DOHH2 (cell line): Measurements from ENCODE around the gene TM9SF2.

Source experiments
- H3F3A ChIP-seq: fragments of 200-600 bp; sonication (generic), shearing (Covaris generic); 2 replicates; pipeline ENCODE4 v1.6.0; 2016; ENCODE audit warnings: antibody characterized with exemption, mild to moderate bottlenecking; ENCODE audit not compliant: control insufficient read depth, insufficient read depth
- H3K27ac ChIP-seq: fragments of 200-600 bp; sonication (generic); 2 replicates; pipeline ENCODE4 v1.5.1; 2014; ENCODE audit warnings: low read depth, mild to moderate bottlenecking, low read length, moderate library complexity
- H3K27me3 ChIP-seq: fragments of 200-600 bp; sonication (generic); 2 replicates; pipeline ENCODE4 v1.6.1; 2014; ENCODE audit warnings: mild to moderate bottlenecking, low read length, mixed read lengths; ENCODE audit not compliant: control insufficient read depth
- H3K36me3 ChIP-seq: fragments of 200-600 bp; sonication (generic); 2 replicates; pipeline ENCODE4 v1.6.1; 2014; ENCODE audit warnings: mild to moderate bottlenecking, low read length, moderate library complexity, mixed read lengths; ENCODE audit not compliant: control insufficient read depth
- H3K4me1 ChIP-seq: fragments of 200-600 bp; sonication (generic); 2 replicates; pipeline ENCODE4 v1.6.1; 2014; ENCODE audit warnings: mild to moderate bottlenecking, low read length, mixed read lengths; ENCODE audit not compliant: control insufficient read depth
- H3K4me2 ChIP-seq: fragments of 200-600 bp; sonication (generic); 2 replicates; pipeline ENCODE4 v1.6.0; 2014; ENCODE audit warnings: mild to moderate bottlenecking, low read length, moderate library complexity
- H3K4me3 ChIP-seq: fragments of 200-600 bp; sonication (generic); 2 replicates; pipeline ENCODE4 v1.5.1; 2014; ENCODE audit warnings: mild to moderate bottlenecking, low read length, mixed read lengths
- H3K79me2 ChIP-seq: fragments of 200-600 bp; sonication (generic); 2 replicates; pipeline ENCODE4 v1.6.1; 2014; ENCODE audit warnings: mild to moderate bottlenecking, low read length, mixed read lengths; ENCODE audit not compliant: control insufficient read depth
- H3K9me2 ChIP-seq: fragments of 200-600 bp; sonication (generic); replicated peaks from 2 replicates; pipeline ENCODE4 v1.6.1; 2014; ENCODE audit warnings: mild to moderate bottlenecking, low read length, mixed read lengths; ENCODE audit not compliant: control insufficient read depth
- H3K9me3 ChIP-seq: fragments of 200-600 bp; sonication (generic); 2 replicates; pipeline ENCODE4 v1.6.1; 2014; ENCODE audit warnings: antibody characterized with exemption, low read length, mixed read lengths; ENCODE audit not compliant: control insufficient read depth, insufficient read depth
- H4K20me1 ChIP-seq: fragments of 200-600 bp; sonication (generic); 2 replicates; pipeline ENCODE4 v1.6.0; 2014; ENCODE audit warnings: low read depth, mild to moderate bottlenecking, antibody characterized with exemption, low read length, moderate library complexity; ENCODE audit not compliant: control insufficient read depth, insufficient read depth
- CTCF ChIP-seq: fragments of 200-600 bp; sonication (generic); IDR thresholded peaks from one replicate; pipeline ENCODE4 v1.5.1; 2014; ENCODE audit warnings: antibody characterized with exemption, mild to moderate bottlenecking, low read depth, low read length; ENCODE audit not compliant: poor library complexity, severe bottlenecking
- EZH2phosphoT487 ChIP-seq: fragments of 200-600 bp; sonication (generic); IDR thresholded peaks from 2 replicates; pipeline ENCODE4 v1.6.1; 2017; ENCODE audit warnings: borderline replicate concordance, mild to moderate bottlenecking, antibody characterized with exemption, low read length, moderate library complexity, mixed read lengths

Gene TM9SF2

GRCh38 chr13:99608345-99608744 is 107.1 kb downstream of the TM9SF2 start:
- Histone ChIP-seq H3K4me3 (no peak overlapping the region), H4K20me1 (no peaks in the 10 kb centered on the region), H3K36me3 (no peaks in the 10 kb centered on the region), H3K4me1 (peaks cover 29% of the 10 kb centered on the region), H3K79me2 (0 out of 2 replicates have a peak, but pooled peaks cover 2% of the 10 kb centered on the region), H3K4me2 (no peak overlapping the region), H3F3A (no peaks in the 10 kb centered on the region), H3K27ac (no peak overlapping the region), H3K9me3 (no peaks in the 10 kb centered on the region), H3K9me2 (no peaks in the 10 kb centered on the region), H3K27me3 (no peaks in the 10 kb centered on the region)
- TF ChIP-seq CTCF = no peak
- TF ChIP-seq EZH2phosphoT487 = no peak

- Histone ChIP-seq H3K79me2 (0 out of 2 replicates have a peak, but pooled peaks cover 2% of the 10 kb centered on the region), H3K9me3 (no peaks in the 10 kb centered on the region), H3K4me1 (peaks cover 25% of the 10 kb centered on the region), H3K9me2 (no peaks in the 10 kb centered on the region), H4K20me1 (no peaks in the 10 kb centered on the region), H3K36me3 (no peaks in the 10 kb centered on the region), H3K27me3 (no peaks in the 10 kb centered on the region), H3K4me3 (no peak overlapping the region), H3K4me2 (no peak overlapping the region), H3F3A (no peaks in the 10 kb centered on the region), H3K27ac (no peak overlapping the region)
- TF ChIP-seq EZH2phosphoT487 (no peak), CTCF (no peak)
These were observed 109.5 kb downstream of the TM9SF2 start for GRCh38 chr13:99610702-99611289.
